Smooth muscle cell (in vitro differentiated cells): Measurements from ENCODE around the gene ADARB2. TPM values are rescaled to one million over a fixed set of nuclear protein-coding genes. Genes with fewer than 3 reads are reported as not detected.

Experiments used
- DNase-seq: peaks from one replicate; lab custom pipeline; 2025; ENCODE audit not compliant: unreplicated experiment; lab: John Stamatoyannopoulos, UW
- H2AFZ ChIP-seq: fragments of 200-600 bp; sonication (generic); 2 replicates; pipeline ENCODE4 v1.6.0; 2016; ENCODE audit warnings: antibody characterized with exemption, low read depth, mild to moderate bottlenecking
- H3F3A ChIP-seq: fragments of 200-600 bp; sonication (generic); 2 replicates; pipeline ENCODE4 v1.6.0; 2017; ENCODE audit warnings: antibody characterized with exemption, low read depth
- H3K27ac ChIP-seq: fragments of 200-600 bp; sonication (generic); 2 replicates; pipeline ENCODE4 v1.5.1; 2016; ENCODE audit warnings: low read depth, mild to moderate bottlenecking
- H3K27me3 ChIP-seq: fragments of 200-600 bp; sonication (generic); 2 replicates; pipeline ENCODE4 v1.6.1; 2016; ENCODE audit warnings: low read depth, mild to moderate bottlenecking
- H3K36me3 ChIP-seq: fragments of 200-600 bp; sonication (generic); 2 replicates; pipeline ENCODE4 v1.5.1; 2016; ENCODE audit warnings: low read depth
- H3K4me1 ChIP-seq: fragments of 200-600 bp; sonication (generic); 2 replicates; pipeline ENCODE4 v1.5.1; 2016; ENCODE audit warnings: low read depth
- H3K4me2 ChIP-seq: fragments of 200-600 bp; sonication (generic); 2 replicates; pipeline ENCODE4 v1.6.0; 2016; ENCODE audit warnings: mild to moderate bottlenecking
- H3K4me3 ChIP-seq: fragments of 200-600 bp; sonication (generic); 2 replicates; pipeline ENCODE4 v1.5.1; 2016; ENCODE audit warnings: mild to moderate bottlenecking
- H3K79me2 ChIP-seq: fragments of 200-600 bp; sonication (generic); 2 replicates; pipeline ENCODE4 v1.6.0; 2016; ENCODE audit warnings: low read depth, mild to moderate bottlenecking
- H3K9ac ChIP-seq: fragments of 200-600 bp; sonication (generic); 2 replicates; pipeline ENCODE4 v1.6.0; 2016; ENCODE audit warnings: low read depth
- H3K9me3 ChIP-seq: fragments of 200-600 bp; sonication (generic); replicated peaks from 2 replicates; pipeline ENCODE4 v1.5.1; 2016; ENCODE audit warnings: low read depth
- H4K20me1 ChIP-seq: fragments of 200-600 bp; sonication (generic); 2 replicates; pipeline ENCODE4 v1.6.0; 2016; ENCODE audit warnings: low read depth
- CTCF ChIP-seq: fragments of 200-600 bp; sonication (generic); IDR thresholded peaks from 2 replicates; pipeline ENCODE4 v1.5.1; 2017; ENCODE audit warnings: borderline replicate concordance, mild to moderate bottlenecking, antibody characterized with exemption; ENCODE audit not compliant: insufficient read depth, poor library complexity, severe bottlenecking
- WGBS: methylation state at CpG from one replicate; pipeline ENCODE4 v1.1.7; 2016; ENCODE audit warnings: low lambda C conversion rate; 5-methylcytosine and 5-hydroxymethylcytosine counted together
- polyA plus RNA-seq: library from polyadenylated mRNA; unstranded; fragments of >200 nt; fragmentation: Nextera tagmentation; extraction: Ambion mirVana; gene quantifications from 2 replicates; pipeline ENCODE4 v1.2.1, GENCODE V29; 2016
- total RNA-seq: library from RNA; depleted of rRNA; stranded (reverse); fragments of >200 nt; gene quantifications from 2 replicates; pipeline ENCODE4 v1.2.3, GENCODE V29; 2014

The ADARB2 gene
- total and polyA plus RNA-seq, 2 experiments from 2014 or later, result 0.13 to 0.39 TPM

GRCh38 chr10:1376384-1376945, 360.9 kb downstream of the ADARB2 start:
- no peak overlapping the region for H3K9ac ChIP-seq
- TF ChIP-seq CTCF, result no peak

GRCh38 chr10:1375346-1376170, 361.8 kb downstream of the ADARB2 start:
- Histone ChIP-seq H3K27ac (no peak overlapping the region), H3K79me2 (no peaks in the 10 kb centered on the region), H3K9ac (no peak overlapping the region), H4K20me1 (no peaks in the 10 kb centered on the region), H3K4me1 (no peaks in the 10 kb centered on the region), H3K9me3 (no peaks in the 10 kb centered on the region), H3F3A (no peaks in the 10 kb centered on the region), H2AFZ (no peak overlapping the region), H3K36me3 (no peaks in the 10 kb centered on the region), H3K4me3 (no peak overlapping the region), H3K27me3 (peaks cover 22% of the 10 kb centered on the region), H3K4me2 (no peak overlapping the region)
- no peak for TF ChIP-seq CTCF
- no peak for DNase-seq
- 89% methylated on average over 27 of the region's 27 CpGs for WGBS

More at GRCh38 chr10:1376384-1376945, 360.9 kb downstream of the ADARB2 start:
- no peaks in the 10 kb centered on the region for H3K79me2 ChIP-seq
- no peaks in the 10 kb centered on the region for H4K20me1 ChIP-seq
- H3F3A ChIP-seq, result no peaks in the 10 kb centered on the region
- no peak overlapping the region for H3K4me3 ChIP-seq
- no peaks in the 10 kb centered on the region for H3K4me1 ChIP-seq
- H2AFZ ChIP-seq, result no peak overlapping the region
- H3K27ac ChIP-seq, result no peak overlapping the region
- DNase-seq, result no peak
- no peaks in the 10 kb centered on the region for H3K9me3 ChIP-seq
- H3K36me3 ChIP-seq, result no peaks in the 10 kb centered on the region
- 81% methylated on average over 11 of the region's 11 CpGs for WGBS
- H3K4me2 ChIP-seq, result no peak overlapping the region
- peaks cover 31% of the 10 kb centered on the region for H3K27me3 ChIP-seq

- Histone ChIP-seq H3K4me3 (no peak overlapping the region), H3K79me2 (no peaks in the 10 kb centered on the region), H3K4me1 (no peaks in the 10 kb centered on the region), H3F3A (no peaks in the 10 kb centered on the region), H3K27me3 (peaks cover 13% of the 10 kb centered on the region), H2AFZ (no peak overlapping the region), H3K9ac (no peak overlapping the region), H3K9me3 (no peaks in the 10 kb centered on the region), H3K27ac (no peak overlapping the region), H3K4me2 (no peak overlapping the region), H4K20me1 (no peaks in the 10 kb centered on the region), H3K36me3 (no peaks in the 10 kb centered on the region)
- 95% methylated on average over 33 of the region's 37 CpGs for WGBS
- TF ChIP-seq CTCF, result no peak
- no peak for DNase-seq
Measured at GRCh38 chr10:1374511-1375345, 362.6 kb downstream of the ADARB2 start.
